Upper lobe of left lung (tissue), 6 donors: ENCODE results near the gene ALAS2. TPM values are rescaled to one million over a fixed set of nuclear protein-coding genes. Genes with fewer than 3 reads are reported as not detected.
"Not testable (repeated sequence)": the region's sequence is repeated elsewhere in the genome, so short reads cannot be mapped to it uniquely, and the experiment has no call there.

Source experiments
- ATAC-seq, 2 donors: fragments of 200-7000 bp; cut with Tn5 transposase; one replicate each; pipeline ENCODE4 v1.9.1; 2022; ENCODE audit warnings: mild to moderate bottlenecking in 2 of 2, moderate library complexity in 2 of 2; ENCODE audit not compliant: low FRiP score in 2 of 2
- DNase-seq, 2 donors: peaks; one replicate each; pipeline ENCODE4 v3.0.0-alpha.2; 2019 to 2020
- H3K27ac ChIP-seq, 4 donors: fragments of 200-600 bp; sonication (generic); one replicate each; pipeline ENCODE4 v1.5.1; 2016 to 2019
- H3K27me3 ChIP-seq, 4 donors: fragments of 200-600 bp; sonication (generic); one replicate each; pipeline ENCODE4 v1.5.1; 2017 to 2019
- H3K36me3 ChIP-seq, 4 donors: fragments of 200-600 bp; sonication (generic); one replicate each; pipeline ENCODE4 v1.5.1; 2016 to 2019
- H3K4me1 ChIP-seq, 4 donors: fragments of 200-600 bp; sonication (generic); one replicate each; pipeline ENCODE4 v1.5.1; 2018 to 2019
- H3K4me3 ChIP-seq, 4 donors: fragments of 200-600 bp; sonication (generic); one replicate each; pipeline ENCODE4 v1.5.1; 2017 to 2019; ENCODE audit warnings: mild to moderate bottlenecking in 2 of 4, moderate library complexity in 1 of 4
- H3K9me3 ChIP-seq, 4 donors: fragments of 200-600 bp; sonication (generic); one replicate each; pipeline ENCODE4 v1.5.1; 2018 to 2019
- CTCF ChIP-seq, 6 experiments: fragments of 450-650 bp in 4 of 6; fragments of 200-600 bp in 2 of 6; sonication (generic) in 2 of 6; IDR thresholded peaks; one replicate each; pipeline ENCODE4 v1.5.1; 2016 to 2019; ENCODE audit warnings: antibody characterized with exemption in 6 of 6
- EP300 ChIP-seq, 4 donors: sonication (generic); formaldehyde crosslinking; IDR thresholded peaks; one replicate each; pipeline ENCODE4 v1.5.1; 2017; ENCODE audit warnings: antibody characterized with exemption in 4 of 4, control low read depth in 2 of 4
- POLR2A ChIP-seq, 4 donors: fragments of 450-650 bp; IDR thresholded peaks; one replicate each; pipeline ENCODE4 v1.5.1; 2016 to 2017; ENCODE audit warnings: antibody characterized with exemption in 4 of 4, mild to moderate bottlenecking in 2 of 4
- POLR2AphosphoS5 ChIP-seq, 2 donors: sonication (generic); formaldehyde crosslinking; IDR thresholded peaks; one replicate each; pipeline ENCODE4 v1.5.1; 2017; ENCODE audit warnings: antibody characterized with exemption in 2 of 2
- WGBS, 2 donors: methylation state at CpG; one replicate each; pipeline ENCODE4 v1.1.5; 2017 to 2018; 5-methylcytosine and 5-hydroxymethylcytosine counted together
- total RNA-seq, 6 donors: library from RNA; depleted of rRNA in 4 of 6; stranded (reverse); fragments of >200 nt in 4 of 6; gene quantifications; one replicate each; pipeline versions ENCODE4 v1.1.0 to v1.2.1, GENCODE V29; 2016 to 2021
- donor health status: DM: no; HTN: no; CAD: no; lungs with moderate emphysema.
- donor health status: DM: no; HTN: yes; CAD: no; lungs with severe emphysema.

The ALAS2 gene
- total RNA-seq, 6 donors from 2014 or later: 0.23 to 4.1 (median 2.6) TPM; not detected in 1

GRCh38 chrX:55057675-55058249 lies 27.0 kb upstream of the ALAS2 start:
- peaks cover 0 to 6% (median 2%) of the 10 kb centered on the region in 4 donors for H3K4me1 ChIP-seq
- H3K9me3 ChIP-seq: peaks cover 0 to under 1% (median 0%) of the 10 kb centered on the region in 4 donors
- no peaks in the 10 kb centered on the region for H3K27me3 ChIP-seq
- DNase-seq: no peak
- peak overlapping the region in 3 of 4 donors; percentile 2 to 20 (median 8) for H3K4me3 ChIP-seq
- 20 to 24% methylated on average over 5 of the region's 5 CpGs for WGBS, 2 donors
- no peak for TF ChIP-seq POLR2AphosphoS5 (IDR thresholded peaks at IDR 0.05)
- peak; percentile 57 to 71 (median 66) for TF ChIP-seq CTCF (IDR thresholded peaks at IDR 0.05)
- no peak for TF ChIP-seq POLR2A (IDR thresholded peaks at IDR 0.05)
- peak; percentile 78 to 82 for ATAC-seq
- H3K27ac ChIP-seq: no peak overlapping the region
- no peaks in the 10 kb centered on the region for H3K36me3 ChIP-seq

GRCh38 chrX:55056820-55057674 lies 26.3 kb upstream of the ALAS2 start:
- peaks cover 0 to 6% (median 2%) of the 10 kb centered on the region in 4 donors for H3K4me1 ChIP-seq
- WGBS, 2 donors: 20 to 38% methylated on average over 7 of the region's 7 CpGs
- H3K4me3 ChIP-seq: peak overlapping the region in 3 of 4 donors; percentile 2 to 20 (median 8)
- H3K9me3 ChIP-seq: peaks cover 0 to 7% (median 0%) of the 10 kb centered on the region in 4 donors
- DNase-seq: no peak
- H3K27ac ChIP-seq: no peak overlapping the region
- H3K27me3 ChIP-seq: no peaks in the 10 kb centered on the region
- TF ChIP-seq EP300 (IDR thresholded peaks at IDR 0.05) (no peak), POLR2AphosphoS5 (IDR thresholded peaks at IDR 0.05) (no peak), POLR2A (IDR thresholded peaks at IDR 0.05) (no peak), CTCF (IDR thresholded peaks at IDR 0.05) (no peak)
- no peak for ATAC-seq
- no peaks in the 10 kb centered on the region for H3K36me3 ChIP-seq

GRCh38 chrX:55050599-55050998 lies 19.8 kb upstream of the ALAS2 start:
- not testable (repeated sequence) for H3K27me3 ChIP-seq, ATAC-seq, H3K4me3 ChIP-seq, DNase-seq, H3K36me3 ChIP-seq, H3K4me1 ChIP-seq, H3K27ac ChIP-seq
- WGBS, 2 donors: 82 to 89% methylated on average over 2 of the region's 2 CpGs
- peaks cover 0 to 12% (median 0%) of the 10 kb centered on the region in 4 donors for H3K9me3 ChIP-seq

GRCh38 chrX:55041514-55041913 lies 10.7 kb upstream of the ALAS2 start:
- Histone ChIP-seq H3K4me1 (no peaks in the 10 kb centered on the region), H3K9me3 (no peaks in the 10 kb centered on the region), H3K27me3 (no peaks in the 10 kb centered on the region), H3K27ac (no peak overlapping the region), H3K36me3 (no peaks in the 10 kb centered on the region), H3K4me3 (no peak overlapping the region)
- TF ChIP-seq CTCF (IDR thresholded peaks at IDR 0.05): no peak
- no peak for TF ChIP-seq EP300 (IDR thresholded peaks at IDR 0.05)
- no peak for TF ChIP-seq POLR2A (IDR thresholded peaks at IDR 0.05)
- no peak for TF ChIP-seq POLR2AphosphoS5 (IDR thresholded peaks at IDR 0.05)
- 95 to 100% methylated on average over 1 to 5 of the region's 6 CpGs for WGBS, 2 donors
- peak in 1 of 2 donors; percentile 10 for DNase-seq
- ATAC-seq: no peak

GRCh38 chrX:55039471-55039870 lies 8.7 kb upstream of the ALAS2 start:
- Histone ChIP-seq H3K4me3 (no peak overlapping the region), H3K4me1 (no peaks in the 10 kb centered on the region), H3K36me3 (no peaks in the 10 kb centered on the region), H3K9me3 (no peaks in the 10 kb centered on the region), H3K27me3 (no peaks in the 10 kb centered on the region), H3K27ac (no peak overlapping the region)
- no peak for TF ChIP-seq EP300 (IDR thresholded peaks at IDR 0.05)
- TF ChIP-seq POLR2AphosphoS5 (IDR thresholded peaks at IDR 0.05): no peak
- TF ChIP-seq CTCF (IDR thresholded peaks at IDR 0.05): no peak
- TF ChIP-seq POLR2A (IDR thresholded peaks at IDR 0.05): no peak
- no peak for ATAC-seq
- no peak for DNase-seq
- WGBS, 2 donors: 82 to 96% methylated on average over 3 of the region's 3 CpGs
